GM20431 (cell line): Measurements from ENCODE around the gene PLPP2.

Experiments
- in situ Hi-C: fragments of 300-500 bp; cut with MseI, MboI; formaldehyde crosslinking; loops from one replicate; pipeline ENCODE4 v1.15.0; 2020; ENCODE audit warnings: low sequenced_read_pairs; ENCODE audit not compliant: unreplicated experiment

The PLPP2 gene

GRCh38 chr19:291006-291521, at the start of gene PLPP2:
Gene PLPP2 (minus strand): TSS chr19:291403. CDS start chr19:291336, 67 bp downstream.
- in situ Hi-C loops, result no loop called here

- in situ Hi-C loops, result no loop called here
Measured at GRCh38 chr19:340620-341385, 49.6 kb upstream of the PLPP2 start.

GRCh38 chr19:339262-339887, 48.2 kb upstream of the PLPP2 start:
- in situ Hi-C loops, result no loop called here

GRCh38 chr19:338421-338820, 47.2 kb upstream of the PLPP2 start:
- in situ Hi-C loops, result no loop called here

GRCh38 chr19:336067-336614, 44.9 kb upstream of the PLPP2 start:
- in situ Hi-C loops, result no loop called here

DNA sequence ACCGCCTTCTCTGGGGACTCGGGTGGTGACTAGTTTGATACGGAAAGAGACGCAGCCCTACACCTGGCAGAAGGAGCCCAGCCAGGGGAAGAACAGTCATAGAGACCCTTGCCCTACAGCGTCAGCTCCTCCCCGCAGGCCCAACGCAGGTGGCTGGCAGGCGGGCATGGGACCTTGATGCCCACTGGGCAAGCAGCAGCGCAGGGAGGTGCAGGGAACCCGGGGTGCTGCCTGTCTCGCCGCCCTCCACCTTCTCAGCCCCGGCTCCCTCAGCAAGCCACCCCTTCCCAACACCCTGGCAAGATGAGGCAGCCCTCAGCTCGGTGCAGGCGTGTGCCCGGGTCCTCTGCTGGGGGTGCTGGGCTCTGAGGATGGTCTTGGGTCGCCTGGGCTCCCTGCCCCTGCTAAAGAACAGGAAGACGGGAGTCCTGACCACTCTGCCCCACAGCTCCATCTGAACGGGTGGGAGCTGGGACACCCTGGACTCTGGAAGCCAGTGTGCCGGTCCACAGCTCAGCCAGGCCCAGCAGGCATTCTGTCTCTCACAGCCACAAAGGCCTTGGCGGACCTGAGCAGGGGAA, 44.4 kb upstream of the PLPP2 start:
- in situ Hi-C loops, result no loop called here

GRCh38 chr19:335072-335471, 43.9 kb upstream of the PLPP2 start:
- in situ Hi-C loops, result no loop called here

DNA sequence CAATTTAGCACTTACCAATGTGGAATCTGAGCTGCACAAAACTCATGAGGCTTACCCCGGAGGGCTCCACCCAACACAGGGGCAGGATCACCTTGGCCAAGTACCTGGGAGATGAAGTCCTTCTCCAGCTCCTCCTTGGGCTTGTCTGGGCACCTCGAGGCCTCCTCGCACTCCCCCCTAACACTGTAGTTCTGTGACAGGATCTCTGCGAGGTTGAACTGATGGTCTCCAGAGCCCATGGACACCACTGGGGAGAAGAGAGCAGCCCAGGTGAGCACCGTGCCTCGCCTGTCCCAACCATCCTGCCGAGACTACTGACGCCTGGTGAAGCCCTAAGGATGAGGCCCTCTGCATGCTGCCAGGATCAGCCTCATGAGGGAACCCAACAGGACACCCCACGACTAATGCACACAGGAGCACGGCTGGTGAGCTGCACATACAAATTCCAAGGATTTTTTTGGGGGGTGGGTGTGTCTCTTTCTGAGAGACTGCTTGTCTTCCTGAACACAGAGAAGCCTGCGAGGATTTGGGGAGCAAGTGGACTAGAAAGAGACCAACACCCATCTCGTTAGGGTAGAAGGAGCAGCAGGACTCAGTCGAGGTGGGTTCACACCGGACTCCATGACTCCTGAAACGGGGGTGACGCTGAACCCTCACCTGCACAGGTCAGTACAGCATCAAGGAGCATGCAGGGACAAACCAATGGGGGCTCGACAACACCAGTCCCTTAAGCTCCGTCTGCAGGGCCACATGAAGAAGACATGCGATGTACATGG, 43.3 kb upstream of the PLPP2 start:
- in situ Hi-C loops, result no loop called here

- in situ Hi-C loops, result no loop called here
Measured at GRCh38 chr19:330503-330902, 39.3 kb upstream of the PLPP2 start.

GRCh38 chr19:329876-330275, 38.7 kb upstream of the PLPP2 start:
- in situ Hi-C loops, result no loop called here

- in situ Hi-C loops, result no loop called here
Measured at GRCh38 chr19:328025-328505, 36.9 kb upstream of the PLPP2 start.

- in situ Hi-C loops, result no loop called here
Measured at GRCh38 chr19:327291-328024, 36.3 kb upstream of the PLPP2 start.

GRCh38 chr19:326871-327270, 35.7 kb upstream of the PLPP2 start:
- in situ Hi-C loops, result no loop called here

DNA sequence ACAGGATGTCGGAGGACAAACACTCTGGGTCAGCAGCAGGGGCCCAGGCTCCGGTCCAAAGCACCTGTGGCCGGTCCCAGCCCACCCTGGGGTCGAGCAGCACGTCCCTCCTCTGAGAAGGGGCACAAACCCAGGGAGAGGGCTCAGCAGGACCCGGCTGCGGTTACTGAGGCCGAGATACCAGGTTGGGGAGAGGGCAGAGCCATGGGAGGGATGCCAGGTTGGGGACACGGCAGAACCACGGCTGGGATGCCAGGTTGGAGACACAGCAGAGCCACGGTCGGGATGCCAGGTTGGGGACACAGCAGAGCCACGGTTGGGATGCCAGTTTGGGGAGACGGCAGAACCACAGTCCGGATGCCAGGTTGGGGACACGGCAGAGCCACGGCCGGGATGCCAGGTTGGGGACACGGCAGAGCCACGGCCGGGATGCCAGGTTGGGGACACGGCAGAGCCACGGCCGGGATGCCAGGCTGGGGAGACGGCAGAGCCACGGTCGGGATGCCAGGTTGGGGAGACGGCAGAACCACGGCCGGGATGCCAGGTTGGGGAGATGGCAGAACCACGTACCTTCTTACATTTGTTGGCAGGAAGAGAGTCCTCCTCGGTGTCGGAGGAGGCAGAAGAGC, 34.8 kb upstream of the PLPP2 start:
- in situ Hi-C loops, result no loop called here

DNA sequence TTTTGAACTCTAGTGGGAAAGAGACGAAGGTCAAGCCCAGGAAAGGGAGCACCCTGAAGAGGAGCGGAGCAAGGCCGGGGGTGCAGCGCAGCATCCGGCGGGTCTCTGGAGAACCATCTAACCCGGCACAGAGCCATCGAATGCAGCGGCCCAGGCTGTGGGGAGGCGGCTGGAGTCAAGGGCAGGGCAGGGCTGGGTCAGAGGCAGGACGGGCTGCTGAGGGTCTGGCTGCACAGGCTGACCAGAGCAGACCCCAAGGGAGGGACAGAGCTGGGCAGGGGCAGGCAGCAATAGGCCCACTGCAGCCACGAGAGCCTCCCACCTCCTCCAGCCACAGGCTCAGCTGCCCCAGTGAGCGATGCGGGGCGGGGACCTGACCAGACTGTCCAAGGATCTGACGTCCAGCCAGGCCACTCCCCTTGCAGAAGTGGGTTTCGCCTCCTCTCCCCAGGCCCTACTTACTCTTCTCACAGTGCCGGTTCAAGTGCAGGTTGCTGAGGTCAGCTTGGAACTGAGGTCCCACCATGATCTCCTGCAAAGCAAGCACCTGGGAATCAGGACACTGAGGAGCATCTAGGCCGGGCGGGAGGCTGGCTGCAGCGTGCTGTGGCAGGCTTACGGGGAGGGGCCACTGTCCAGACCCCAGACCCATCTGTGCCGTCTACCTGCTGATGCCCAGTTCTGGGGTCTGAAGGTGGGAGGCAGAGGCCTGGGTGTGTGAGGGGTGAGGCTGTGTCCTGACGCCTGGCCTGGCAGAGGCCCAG, 34.2 kb upstream of the PLPP2 start:
- in situ Hi-C loops, result no loop called here

GRCh38 chr19:324716-325115, 33.5 kb upstream of the PLPP2 start:
- in situ Hi-C loops, result no loop called here

GRCh38 chr19:322616-323015, 31.4 kb upstream of the PLPP2 start:
- in situ Hi-C loops, result no loop called here

- in situ Hi-C loops, result no loop called here
Measured at GRCh38 chr19:318509-318774, 27.2 kb upstream of the PLPP2 start.
